ENCODE data around the gene PM20D2. TPM values are rescaled to one million over a fixed set of nuclear protein-coding genes. Genes with fewer than 3 reads are reported as not detected.

The PM20D2 gene
- total and polyA plus RNA-seq, 2 of the 13 experiments (the other 11 are each of a cell fraction or from before 2014, with no cell fraction given) = 13.3 to 26.3 TPM

- TF ChIP-seq, protein P1, sequence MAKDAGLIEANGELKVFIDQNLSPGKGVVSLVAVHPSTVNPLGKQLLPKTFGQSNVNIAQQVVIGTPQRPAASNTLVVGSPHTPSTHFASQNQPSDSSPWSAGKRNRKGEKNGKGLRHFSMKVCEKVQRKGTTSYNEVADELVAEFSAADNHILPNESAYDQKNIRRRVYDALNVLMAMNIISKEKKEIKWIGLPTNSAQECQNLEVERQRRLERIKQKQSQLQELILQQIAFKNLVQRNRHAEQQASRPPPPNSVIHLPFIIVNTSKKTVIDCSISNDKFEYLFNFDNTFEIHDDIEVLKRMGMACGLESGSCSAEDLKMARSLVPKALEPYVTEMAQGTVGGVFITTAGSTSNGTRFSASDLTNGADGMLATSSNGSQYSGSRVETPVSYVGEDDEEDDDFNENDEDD (CRISPR knock-in tag; IDR thresholded peaks at IDR 0.05; ENCODE audit: borderline replicate concordance) = peak; percentile 36; the same call in 1 of the 2 replicates
- TF ChIP-seq RFX5 (IDR thresholded peaks at IDR 0.05; ENCODE audit: low read depth, low read length) = no peak
- TF ChIP-seq PAX8 (CRISPR knock-in tag; IDR thresholded peaks at IDR 0.05; ENCODE audit: borderline replicate concordance) = no peak
- no peak for TF ChIP-seq ZNF891 (CRISPR knock-in tag; IDR thresholded peaks at IDR 0.05)
- no peak; the same call in 1 of the 2 replicates for TF ChIP-seq ZNF281 (CRISPR knock-in tag; IDR thresholded peaks at IDR 0.05; ENCODE audit: borderline replicate concordance)
- TF ChIP-seq TMF1 (CRISPR knock-in tag; IDR thresholded peaks at IDR 0.05; ENCODE audit: low read depth) = 0 out of 2 replicates have a peak, but pooled peaks have one; percentile 26
- TF ChIP-seq IKZF5 (CRISPR knock-in tag; IDR thresholded peaks at IDR 0.05) = no peak
- TF ChIP-seq FOXC1 (CRISPR knock-in tag; IDR thresholded peaks at IDR 0.05; ENCODE audit: borderline replicate concordance) = 0 out of 2 replicates have a peak, but pooled peaks have one; percentile 10
- peak; percentile 31 for TF ChIP-seq AGO2 (optimal IDR thresholded peaks at IDR 0.05; ENCODE audit: low read depth, low read length)
- TF ChIP-seq ZFAT (CRISPR knock-in tag; conservative IDR thresholded peaks at IDR 0.05) = no peak
- TF ChIP-seq ZNF552 (CRISPR knock-in tag; IDR thresholded peaks at IDR 0.05; ENCODE audit: borderline replicate concordance) = no peak
- no peak for TF ChIP-seq FOXK2 (IDR thresholded peaks at IDR 0.05)
- TF ChIP-seq FOXA3 (CRISPR knock-in tag; IDR thresholded peaks at IDR 0.05) = no peak
- no peak for TF ChIP-seq NONO (IDR thresholded peaks at IDR 0.05)
- TF ChIP-seq NONO (CRISPR knock-in tag; conservative IDR thresholded peaks at IDR 0.05) = peak; percentile 50; the same call in 1 of the 2 replicates
- TF ChIP-seq YY1 (IDR thresholded peaks at IDR 0.05; ENCODE audit: insufficient read depth, insufficient replicate concordance, low read depth, low read length) = peak; percentile 28
- TF ChIP-seq SNAI1 (CRISPR knock-in tag; IDR thresholded peaks at IDR 0.05; ENCODE audit: borderline replicate concordance) = no peak
- no peak for TF ChIP-seq PRPF4 (IDR thresholded peaks at IDR 0.05; ENCODE audit: low read depth, low read length, poor library complexity, severe bottlenecking)
- TF ChIP-seq SKIL (CRISPR knock-in tag; IDR thresholded peaks at IDR 0.05; ENCODE audit: borderline replicate concordance) = no peak
- no peak for TF ChIP-seq POLR2A (IDR thresholded peaks at IDR 0.05; ENCODE audit: insufficient read depth in 1 of 2, low read depth in 2 of 2, low read length in 2 of 2)
- peak; percentile 37; the same call in 1 of the 2 replicates for TF ChIP-seq ZNF331 (CRISPR knock-in tag; IDR thresholded peaks at IDR 0.05)
- no peak for TF ChIP-seq TOE1 (CRISPR knock-in tag; IDR thresholded peaks at IDR 0.05)
These were observed 28.4 kb upstream of the PM20D2 start, which contains the start of gene SRSF12 (continued) for GRCh38 chr6:89117211-89118108.

All from HepG2 (cell line).